ENCODE results near the gene ZDHHC22. TPM values are rescaled to one million over a fixed set of nuclear protein-coding genes. Genes with fewer than 3 reads are reported as not detected.

ZDHHC22 gene
- total RNA-seq, 1 donor from 2014 or later: 0.30 TPM

GRCh38 chr14:77104393-77104792 is 37.2 kb downstream of the ZDHHC22 start:
- no peak for DNase-seq (ENCODE audit: low spot score)
- no peaks in the 10 kb centered on the region for H3K27me3 Mint-ChIP-seq (ENCODE audit: low read depth)
- H3K9me3 Mint-ChIP-seq (ENCODE audit: low read depth): no peaks in the 10 kb centered on the region
- H3K4me1 Mint-ChIP-seq (ENCODE audit: low read depth): peaks cover 19% of the 10 kb centered on the region
- no peak overlapping the region for H3K27ac Mint-ChIP-seq (ENCODE audit: unreplicated experiment)
- TF ChIP-seq CTCF (IDR thresholded peaks at IDR 0.05): no peak
- H3K36me3 Mint-ChIP-seq (ENCODE audit: low read depth): peaks cover 11% of the 10 kb centered on the region
- H3K4me3 Mint-ChIP-seq (ENCODE audit: unreplicated experiment): no peak overlapping the region

- Mint-ChIP-seq H3K4me1 (ENCODE audit: low read depth) (peaks cover 23% of the 10 kb centered on the region), H3K9me3 (ENCODE audit: low read depth) (no peaks in the 10 kb centered on the region), H3K4me3 (ENCODE audit: unreplicated experiment) (no peak overlapping the region), H3K27me3 (ENCODE audit: low read depth) (no peaks in the 10 kb centered on the region), H3K27ac (ENCODE audit: unreplicated experiment) (no peak overlapping the region), H3K36me3 (ENCODE audit: low read depth) (peaks cover 10% of the 10 kb centered on the region)
- DNase-seq (ENCODE audit: low spot score): no peak
- TF ChIP-seq CTCF (IDR thresholded peaks at IDR 0.05): no peak
Observed at GRCh38 chr14:77103951-77104350, 37.6 kb downstream of the ZDHHC22 start.

- Mint-ChIP-seq H3K4me1 (ENCODE audit: low read depth) (peaks cover 28% of the 10 kb centered on the region), H3K9me3 (ENCODE audit: low read depth) (no peaks in the 10 kb centered on the region), H3K27me3 (ENCODE audit: low read depth) (no peaks in the 10 kb centered on the region), H3K36me3 (ENCODE audit: low read depth) (peaks cover 6% of the 10 kb centered on the region), H3K4me3 (ENCODE audit: unreplicated experiment) (no peak overlapping the region), H3K27ac (ENCODE audit: unreplicated experiment) (no peak overlapping the region)
- no peak for DNase-seq (ENCODE audit: low spot score)
- TF ChIP-seq CTCF (IDR thresholded peaks at IDR 0.05): no peak
Observed at GRCh38 chr14:77103475-77103874, 38.1 kb downstream of the ZDHHC22 start.

- Mint-ChIP-seq H3K4me1 (ENCODE audit: low read depth) (peaks cover 36% of the 10 kb centered on the region), H3K36me3 (ENCODE audit: low read depth) (no peaks in the 10 kb centered on the region), H3K9me3 (ENCODE audit: low read depth) (no peaks in the 10 kb centered on the region), H3K4me3 (ENCODE audit: unreplicated experiment) (no peak overlapping the region), H3K27ac (ENCODE audit: unreplicated experiment) (no peak overlapping the region), H3K27me3 (ENCODE audit: low read depth) (no peaks in the 10 kb centered on the region)
- DNase-seq (ENCODE audit: low spot score): no peak
- TF ChIP-seq CTCF (IDR thresholded peaks at IDR 0.05): no peak
Observed at GRCh38 chr14:77102154-77102553, 39.4 kb downstream of the ZDHHC22 start.

GRCh38 chr14:77100961-77101360 is 40.6 kb downstream of the ZDHHC22 start:
- Mint-ChIP-seq H3K27me3 (ENCODE audit: low read depth) (no peaks in the 10 kb centered on the region), H3K36me3 (ENCODE audit: low read depth) (no peaks in the 10 kb centered on the region), H3K4me1 (ENCODE audit: low read depth) (peaks cover 45% of the 10 kb centered on the region), H3K27ac (ENCODE audit: unreplicated experiment) (no peak overlapping the region), H3K4me3 (ENCODE audit: unreplicated experiment) (no peak overlapping the region), H3K9me3 (ENCODE audit: low read depth) (no peaks in the 10 kb centered on the region)
- DNase-seq (ENCODE audit: low spot score): no peak
- TF ChIP-seq CTCF (IDR thresholded peaks at IDR 0.05): no peak

Data from chondrocyte (in vitro differentiated cells).